Neural crest cell (in vitro differentiated cells): Measurements from ENCODE around the gene ACSS2. TPM values are rescaled to one million over a fixed set of nuclear protein-coding genes. Genes with fewer than 3 reads are reported as not detected.
A peak's percentile ranks its signal among the peaks of the same experiment; 100 is the strongest.

Experiments
- DNase-seq: peaks from one replicate; pipeline ENCODE4 v3.0.0; 2021; ENCODE audit warnings: low read depth, mixed read lengths, low spot score
- H3K27ac Mint-ChIP-seq: one replicate; pipeline ENCODE4 v1.8.0; 2021; ENCODE audit warnings: mild to moderate bottlenecking, mixed read lengths; ENCODE audit not compliant: unreplicated experiment
- H3K27me3 Mint-ChIP-seq: 2 replicates; pipeline ENCODE4 v1.8.0; 2021; ENCODE audit warnings: low read depth, mild to moderate bottlenecking, mixed read lengths
- H3K36me3 Mint-ChIP-seq: 2 replicates; pipeline ENCODE4 v1.8.0; 2021; ENCODE audit warnings: low read depth, mild to moderate bottlenecking, mixed read lengths
- H3K4me1 Mint-ChIP-seq: 2 replicates; pipeline ENCODE4 v1.8.0; 2021; ENCODE audit warnings: mixed read lengths
- H3K4me3 Mint-ChIP-seq: one replicate; pipeline ENCODE4 v1.8.0; 2021; ENCODE audit warnings: mild to moderate bottlenecking, mixed read lengths
- H3K9me3 Mint-ChIP-seq: 2 replicates; pipeline ENCODE4 v1.8.0; 2021; ENCODE audit warnings: mixed read lengths
- total RNA-seq: library from RNA; stranded (reverse); gene quantifications from 2 replicates; pipeline ENCODE4 v1.2.1, GENCODE V29; 2021
- TF ChIP-seq, protein P1 (sequence below): fragments of 200-600 bp; sonication (generic); conservative IDR thresholded peaks from 2 replicates; pipeline ENCODE4 v1.5.0; 2021; ENCODE audit warnings: antibody characterized with exemption, mild to moderate bottlenecking

The ACSS2 gene
- total RNA-seq, 1 donor from 2014 or later, result 90.9 TPM

DNA sequence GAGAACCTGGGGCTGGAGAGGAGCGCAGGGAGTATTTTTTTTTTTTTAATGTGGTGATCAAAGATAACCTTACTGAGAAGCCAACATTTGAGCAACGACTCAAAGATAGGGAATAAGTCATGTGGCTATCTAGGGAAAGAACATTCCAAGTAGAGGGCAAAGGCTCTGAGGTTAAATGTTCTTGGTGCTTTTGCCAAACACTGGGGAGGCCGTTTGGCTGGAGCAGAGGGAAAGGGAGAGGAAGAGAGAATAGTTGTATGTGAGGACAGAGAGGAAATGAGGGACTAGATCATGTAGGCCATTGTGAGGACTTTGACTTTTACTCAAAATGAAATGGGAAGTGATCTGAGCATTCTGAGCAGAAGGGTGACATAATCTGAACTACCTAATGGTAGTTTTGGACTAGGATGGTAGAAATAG, 27.8 kb downstream of the ACSS2 start:
- Mint-ChIP-seq H3K4me3 (no peak overlapping the region), H3K27ac (no peak overlapping the region), H3K36me3 (peaks cover 20% of the 10 kb centered on the region), H3K9me3 (peaks cover 3% of the 10 kb centered on the region), H3K27me3 (no peaks in the 10 kb centered on the region), H3K4me1 (no peaks in the 10 kb centered on the region)
- DNase-seq, result no peak
- TF ChIP-seq, protein P1, sequence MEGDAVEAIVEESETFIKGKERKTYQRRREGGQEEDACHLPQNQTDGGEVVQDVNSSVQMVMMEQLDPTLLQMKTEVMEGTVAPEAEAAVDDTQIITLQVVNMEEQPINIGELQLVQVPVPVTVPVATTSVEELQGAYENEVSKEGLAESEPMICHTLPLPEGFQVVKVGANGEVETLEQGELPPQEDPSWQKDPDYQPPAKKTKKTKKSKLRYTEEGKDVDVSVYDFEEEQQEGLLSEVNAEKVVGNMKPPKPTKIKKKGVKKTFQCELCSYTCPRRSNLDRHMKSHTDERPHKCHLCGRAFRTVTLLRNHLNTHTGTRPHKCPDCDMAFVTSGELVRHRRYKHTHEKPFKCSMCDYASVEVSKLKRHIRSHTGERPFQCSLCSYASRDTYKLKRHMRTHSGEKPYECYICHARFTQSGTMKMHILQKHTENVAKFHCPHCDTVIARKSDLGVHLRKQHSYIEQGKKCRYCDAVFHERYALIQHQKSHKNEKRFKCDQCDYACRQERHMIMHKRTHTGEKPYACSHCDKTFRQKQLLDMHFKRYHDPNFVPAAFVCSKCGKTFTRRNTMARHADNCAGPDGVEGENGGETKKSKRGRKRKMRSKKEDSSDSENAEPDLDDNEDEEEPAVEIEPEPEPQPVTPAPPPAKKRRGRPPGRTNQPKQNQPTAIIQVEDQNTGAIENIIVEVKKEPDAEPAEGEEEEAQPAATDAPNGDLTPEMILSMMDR, result no peak

DNA sequence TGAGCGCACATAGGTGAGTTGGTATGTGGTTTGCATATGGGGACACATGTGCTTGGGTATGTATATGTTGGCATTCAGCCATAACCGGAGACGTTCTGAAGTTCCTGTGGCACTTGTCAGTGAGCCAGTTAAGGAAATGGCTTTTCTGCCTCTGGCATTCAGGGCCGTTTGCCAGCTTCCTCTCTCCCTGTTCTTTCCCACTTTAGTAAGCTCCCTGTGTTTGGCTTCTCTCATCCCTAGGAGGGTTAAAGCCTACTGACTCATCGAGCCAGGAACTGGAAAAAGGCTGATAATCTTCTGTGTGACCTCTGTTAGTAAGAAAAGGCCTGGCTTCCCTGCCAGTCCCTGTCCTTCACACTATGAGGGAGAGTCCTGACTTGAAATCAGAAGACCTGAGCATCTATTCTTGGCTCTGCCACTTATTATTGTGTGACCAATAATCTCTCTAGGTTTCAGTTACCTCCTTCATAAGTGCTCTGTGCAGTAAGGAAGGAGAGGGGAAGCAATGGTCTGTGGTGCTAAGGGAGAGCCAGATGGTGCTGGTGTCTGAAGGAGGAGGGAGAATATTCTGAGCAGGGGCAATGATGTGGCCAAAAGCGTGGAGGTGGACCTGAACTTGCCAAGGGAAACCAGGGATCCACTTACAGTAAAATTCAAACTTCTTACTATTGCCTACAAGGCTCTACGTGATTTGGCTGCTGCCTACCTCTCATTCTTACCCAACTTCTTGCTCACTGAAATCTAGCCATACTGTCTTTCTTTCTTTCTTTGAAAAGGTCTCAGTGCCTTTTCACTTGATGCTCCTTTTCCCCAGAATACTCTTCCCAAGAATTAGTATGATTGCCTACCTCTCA, 31.4 kb downstream of the ACSS2 start:
- Mint-ChIP-seq H3K27ac (peak overlapping the region; percentile 78), H3K4me1 (no peaks in the 10 kb centered on the region), H3K27me3 (no peaks in the 10 kb centered on the region), H3K36me3 (peaks cover 15% of the 10 kb centered on the region), H3K9me3 (no peaks in the 10 kb centered on the region), H3K4me3 (no peak overlapping the region)
- DNase-seq, result no peak
- TF ChIP-seq, protein P1, result no peak

DNA sequence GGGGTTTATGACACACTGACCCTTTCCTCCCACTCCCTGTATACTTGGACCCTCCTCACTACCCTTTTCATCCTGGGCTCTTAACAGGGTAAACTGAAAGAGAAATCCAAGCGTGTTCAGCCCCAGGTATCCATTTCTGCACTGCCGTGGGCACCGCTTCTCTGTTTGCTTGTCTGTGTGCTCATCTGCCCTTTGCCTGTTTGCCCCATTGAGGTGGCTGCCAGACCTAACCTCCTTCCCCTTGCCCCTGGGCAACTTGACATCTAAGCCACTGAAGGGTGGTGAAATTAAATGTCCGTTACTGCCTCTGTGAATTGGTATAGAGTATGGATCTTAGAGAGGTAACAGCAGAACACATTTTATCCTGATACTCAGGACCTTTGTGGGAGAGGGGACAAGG, 38.7 kb downstream of the ACSS2 start:
- no peak for DNase-seq
- peaks cover 15% of the 10 kb centered on the region for H3K36me3 Mint-ChIP-seq
- no peaks in the 10 kb centered on the region for H3K4me1 Mint-ChIP-seq
- H3K4me3 Mint-ChIP-seq, result no peak overlapping the region
- no peaks in the 10 kb centered on the region for H3K9me3 Mint-ChIP-seq
- H3K27ac Mint-ChIP-seq, result no peak overlapping the region
- TF ChIP-seq, protein P1, result no peak
- H3K27me3 Mint-ChIP-seq, result no peaks in the 10 kb centered on the region

DNA sequence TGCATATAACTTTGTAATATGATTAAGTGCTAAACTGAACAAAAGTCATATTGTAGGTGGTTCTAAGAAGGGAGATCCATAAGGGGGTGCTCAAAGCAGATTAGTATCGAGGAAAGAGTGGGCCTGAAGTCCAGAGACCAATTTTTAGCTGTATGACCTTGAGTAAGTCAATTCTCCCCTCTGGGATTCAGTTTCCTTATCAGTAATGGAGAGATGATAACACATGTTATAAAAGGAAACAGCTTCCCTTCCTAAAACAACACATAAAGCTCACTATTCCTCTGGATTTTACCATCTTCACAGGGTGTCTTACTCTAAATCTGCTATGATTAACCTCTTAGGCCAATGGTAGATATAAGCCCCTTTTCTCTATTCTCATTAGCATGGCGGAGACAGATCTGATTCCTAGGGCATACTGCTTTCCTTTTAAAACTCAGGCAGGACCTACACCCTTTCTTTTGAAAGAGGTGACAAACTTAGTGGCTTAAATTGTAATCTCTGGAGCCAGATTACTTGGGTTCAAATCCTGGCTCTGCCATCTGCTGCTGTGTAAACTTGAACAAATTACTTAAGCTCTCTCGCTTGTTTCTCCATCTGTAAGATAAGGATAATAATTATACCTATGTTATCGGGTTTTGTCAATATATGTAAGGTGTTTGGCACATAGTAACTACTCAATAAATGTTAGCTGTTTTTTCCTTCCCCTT, 39.5 kb downstream of the ACSS2 start:
- Mint-ChIP-seq H3K36me3 (peaks cover 23% of the 10 kb centered on the region), H3K4me1 (no peaks in the 10 kb centered on the region), H3K9me3 (no peaks in the 10 kb centered on the region), H3K27ac (no peak overlapping the region), H3K4me3 (no peak overlapping the region), H3K27me3 (no peaks in the 10 kb centered on the region)
- no peak for DNase-seq
- TF ChIP-seq, protein P1, result no peak

DNA sequence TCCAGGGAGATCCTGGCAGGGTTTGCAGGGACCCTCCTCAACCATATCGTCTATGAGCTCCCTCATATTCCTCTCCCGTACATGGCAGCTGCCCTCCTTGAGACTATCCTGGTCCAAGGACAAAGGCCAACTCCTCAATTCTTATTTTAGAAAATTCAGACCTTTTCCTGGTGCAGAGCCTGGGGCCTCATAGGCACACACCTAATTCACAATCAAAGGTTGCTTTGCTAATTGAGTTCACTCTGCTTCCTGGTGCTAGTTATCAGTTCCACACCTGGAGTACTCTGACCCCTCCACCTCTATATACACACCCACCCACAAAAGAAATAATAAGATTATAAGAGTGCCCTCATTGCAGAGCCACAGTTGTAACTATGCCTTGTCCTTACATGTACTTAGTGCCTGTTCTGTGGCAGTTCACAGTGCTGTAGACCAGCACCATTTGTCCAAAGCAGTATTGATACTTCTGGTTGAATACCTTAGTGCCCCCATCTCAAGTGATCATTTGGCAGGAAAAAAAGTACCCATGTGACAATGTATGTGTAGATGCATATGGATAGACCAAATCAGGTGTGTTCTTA, 40.5 kb downstream of the ACSS2 start:
- Mint-ChIP-seq H3K4me1 (no peaks in the 10 kb centered on the region), H3K36me3 (peaks cover 20% of the 10 kb centered on the region), H3K4me3 (no peak overlapping the region), H3K27me3 (no peaks in the 10 kb centered on the region), H3K9me3 (no peaks in the 10 kb centered on the region), H3K27ac (no peak overlapping the region)
- TF ChIP-seq, protein P1, result no peak
- DNase-seq, result no peak
